ENCODE results near the gene HIBCH. TPM values are rescaled to one million over a fixed set of nuclear protein-coding genes. Genes with fewer than 3 reads are reported as not detected.
A peak's percentile ranks its signal among the peaks of the same experiment; 100 is the strongest.

HIBCH gene
- total and polyA plus RNA-seq, 9 of the 15 experiments (the other 6 are each of a cell fraction or from before 2014, with no cell fraction given): 17.0 to 65.4 (median 28.3) TPM

DNA sequence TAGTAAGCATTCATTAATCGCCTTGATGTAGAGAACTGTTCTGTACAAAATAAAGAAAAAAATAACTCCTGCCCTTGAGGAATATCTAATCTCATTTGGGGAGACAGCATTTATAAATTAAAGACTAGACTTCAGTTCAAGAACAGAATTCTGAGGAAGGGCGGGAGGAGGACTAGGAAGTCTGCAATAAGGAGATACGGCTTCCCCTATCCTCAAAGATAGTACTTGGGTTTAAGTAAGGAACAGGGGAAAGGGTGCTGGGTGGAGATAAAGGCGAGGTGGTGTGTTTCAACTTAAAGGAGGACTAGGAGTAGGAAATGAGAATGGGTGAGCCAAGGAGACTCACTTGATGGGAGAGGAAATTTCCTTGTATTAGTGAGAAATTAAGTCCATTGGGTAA, 135.2 kb downstream of the HIBCH start (continued):
- TF ChIP-seq, protein P1, sequence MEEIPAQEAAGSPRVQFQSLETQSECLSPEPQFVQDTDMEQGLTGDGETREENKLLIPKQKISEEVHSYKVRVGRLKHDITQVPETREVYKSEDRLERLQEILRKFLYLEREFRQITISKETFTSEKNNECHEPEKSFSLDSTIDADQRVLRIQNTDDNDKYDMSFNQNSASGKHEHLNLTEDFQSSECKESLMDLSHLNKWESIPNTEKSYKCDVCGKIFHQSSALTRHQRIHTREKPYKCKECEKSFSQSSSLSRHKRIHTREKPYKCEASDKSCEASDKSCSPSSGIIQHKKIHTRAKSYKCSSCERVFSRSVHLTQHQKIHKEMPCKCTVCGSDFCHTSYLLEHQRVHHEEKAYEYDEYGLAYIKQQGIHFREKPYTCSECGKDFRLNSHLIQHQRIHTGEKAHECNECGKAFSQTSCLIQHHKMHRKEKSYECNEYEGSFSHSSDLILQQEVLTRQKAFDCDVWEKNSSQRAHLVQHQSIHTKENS (CRISPR knock-in tag; IDR thresholded peaks at IDR 0.05): no peak
- TF ChIP-seq, protein P2, sequence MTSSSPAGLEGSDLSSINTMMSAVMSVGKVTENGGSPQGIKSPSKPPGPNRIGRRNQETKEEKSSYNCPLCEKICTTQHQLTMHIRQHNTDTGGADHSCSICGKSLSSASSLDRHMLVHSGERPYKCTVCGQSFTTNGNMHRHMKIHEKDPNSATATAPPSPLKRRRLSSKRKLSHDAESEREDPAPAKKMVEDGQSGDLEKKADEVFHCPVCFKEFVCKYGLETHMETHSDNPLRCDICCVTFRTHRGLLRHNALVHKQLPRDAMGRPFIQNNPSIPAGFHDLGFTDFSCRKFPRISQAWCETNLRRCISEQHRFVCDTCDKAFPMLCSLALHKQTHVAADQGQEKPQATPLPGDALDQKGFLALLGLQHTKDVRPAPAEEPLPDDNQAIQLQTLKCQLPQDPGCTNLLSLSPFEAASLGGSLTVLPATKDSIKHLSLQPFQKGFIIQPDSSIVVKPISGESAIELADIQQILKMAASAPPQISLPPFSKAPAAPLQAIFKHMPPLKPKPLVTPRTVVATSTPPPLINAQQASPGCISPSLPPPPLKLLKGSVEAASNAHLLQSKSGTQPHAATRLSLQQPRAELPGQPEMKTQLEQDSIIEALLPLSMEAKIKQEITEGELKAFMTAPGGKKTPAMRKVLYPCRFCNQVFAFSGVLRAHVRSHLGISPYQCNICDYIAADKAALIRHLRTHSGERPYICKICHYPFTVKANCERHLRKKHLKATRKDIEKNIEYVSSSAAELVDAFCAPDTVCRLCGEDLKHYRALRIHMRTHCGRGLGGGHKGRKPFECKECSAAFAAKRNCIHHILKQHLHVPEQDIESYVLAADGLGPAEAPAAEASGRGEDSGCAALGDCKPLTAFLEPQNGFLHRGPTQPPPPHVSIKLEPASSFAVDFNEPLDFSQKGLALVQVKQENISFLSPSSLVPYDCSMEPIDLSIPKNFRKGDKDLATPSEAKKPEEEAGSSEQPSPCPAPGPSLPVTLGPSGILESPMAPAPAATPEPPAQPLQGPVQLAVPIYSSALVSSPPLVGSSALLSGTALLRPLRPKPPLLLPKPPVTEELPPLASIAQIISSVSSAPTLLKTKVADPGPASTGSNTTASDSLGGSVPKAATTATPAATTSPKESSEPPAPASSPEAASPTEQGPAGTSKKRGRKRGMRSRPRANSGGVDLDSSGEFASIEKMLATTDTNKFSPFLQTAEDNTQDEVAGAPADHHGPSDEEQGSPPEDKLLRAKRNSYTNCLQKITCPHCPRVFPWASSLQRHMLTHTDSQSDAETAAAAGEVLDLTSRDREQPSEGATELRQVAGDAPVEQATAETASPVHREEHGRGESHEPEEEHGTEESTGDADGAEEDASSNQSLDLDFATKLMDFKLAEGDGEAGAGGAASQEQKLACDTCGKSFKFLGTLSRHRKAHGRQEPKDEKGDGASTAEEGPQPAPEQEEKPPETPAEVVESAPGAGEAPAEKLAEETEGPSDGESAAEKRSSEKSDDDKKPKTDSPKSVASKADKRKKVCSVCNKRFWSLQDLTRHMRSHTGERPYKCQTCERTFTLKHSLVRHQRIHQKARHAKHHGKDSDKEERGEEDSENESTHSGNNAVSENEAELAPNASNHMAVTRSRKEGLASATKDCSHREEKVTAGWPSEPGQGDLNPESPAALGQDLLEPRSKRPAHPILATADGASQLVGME (CRISPR knock-in tag; IDR thresholded peaks at IDR 0.05): no peak
- TF ChIP-seq YY1 (IDR thresholded peaks at IDR 0.05; ENCODE audit: borderline replicate concordance in 1 of 3, control insufficient read depth in 1 of 3, extremely low read depth in 1 of 3, insufficient read depth in 3 of 3, insufficient read length in 1 of 3, insufficient replicate concordance in 2 of 3, low read depth in 1 of 3, low read length in 2 of 3) (no peak), YBX1 (IDR thresholded peaks at IDR 0.05) (no peak), SUPT5H (IDR thresholded peaks at IDR 0.05) (peak; percentile 41), ESRRB (CRISPR knock-in tag; IDR thresholded peaks at IDR 0.05; ENCODE audit: borderline replicate concordance) (no peak), ZNF24 (IDR thresholded peaks at IDR 0.05) (no peak), SREBF1 (IDR thresholded peaks at IDR 0.05; ENCODE audit: borderline replicate concordance, low read depth, low read length) (no peak)
- TF ChIP-seq, protein P3, sequence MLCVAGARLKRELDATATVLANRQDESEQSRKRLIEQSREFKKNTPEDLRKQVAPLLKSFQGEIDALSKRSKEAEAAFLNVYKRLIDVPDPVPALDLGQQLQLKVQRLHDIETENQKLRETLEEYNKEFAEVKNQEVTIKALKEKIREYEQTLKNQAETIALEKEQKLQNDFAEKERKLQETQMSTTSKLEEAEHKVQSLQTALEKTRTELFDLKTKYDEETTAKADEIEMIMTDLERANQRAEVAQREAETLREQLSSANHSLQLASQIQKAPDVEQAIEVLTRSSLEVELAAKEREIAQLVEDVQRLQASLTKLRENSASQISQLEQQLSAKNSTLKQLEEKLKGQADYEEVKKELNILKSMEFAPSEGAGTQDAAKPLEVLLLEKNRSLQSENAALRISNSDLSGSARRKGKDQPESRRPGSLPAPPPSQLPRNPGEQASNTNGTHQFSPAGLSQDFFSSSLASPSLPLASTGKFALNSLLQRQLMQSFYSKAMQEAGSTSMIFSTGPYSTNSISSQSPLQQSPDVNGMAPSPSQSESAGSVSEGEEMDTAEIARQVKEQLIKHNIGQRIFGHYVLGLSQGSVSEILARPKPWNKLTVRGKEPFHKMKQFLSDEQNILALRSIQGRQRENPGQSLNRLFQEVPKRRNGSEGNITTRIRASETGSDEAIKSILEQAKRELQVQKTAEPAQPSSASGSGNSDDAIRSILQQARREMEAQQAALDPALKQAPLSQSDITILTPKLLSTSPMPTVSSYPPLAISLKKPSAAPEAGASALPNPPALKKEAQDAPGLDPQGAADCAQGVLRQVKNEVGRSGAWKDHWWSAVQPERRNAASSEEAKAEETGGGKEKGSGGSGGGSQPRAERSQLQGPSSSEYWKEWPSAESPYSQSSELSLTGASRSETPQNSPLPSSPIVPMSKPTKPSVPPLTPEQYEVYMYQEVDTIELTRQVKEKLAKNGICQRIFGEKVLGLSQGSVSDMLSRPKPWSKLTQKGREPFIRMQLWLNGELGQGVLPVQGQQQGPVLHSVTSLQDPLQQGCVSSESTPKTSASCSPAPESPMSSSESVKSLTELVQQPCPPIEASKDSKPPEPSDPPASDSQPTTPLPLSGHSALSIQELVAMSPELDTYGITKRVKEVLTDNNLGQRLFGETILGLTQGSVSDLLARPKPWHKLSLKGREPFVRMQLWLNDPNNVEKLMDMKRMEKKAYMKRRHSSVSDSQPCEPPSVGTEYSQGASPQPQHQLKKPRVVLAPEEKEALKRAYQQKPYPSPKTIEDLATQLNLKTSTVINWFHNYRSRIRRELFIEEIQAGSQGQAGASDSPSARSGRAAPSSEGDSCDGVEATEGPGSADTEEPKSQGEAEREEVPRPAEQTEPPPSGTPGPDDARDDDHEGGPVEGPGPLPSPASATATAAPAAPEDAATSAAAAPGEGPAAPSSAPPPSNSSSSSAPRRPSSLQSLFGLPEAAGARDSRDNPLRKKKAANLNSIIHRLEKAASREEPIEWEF (CRISPR knock-in tag; IDR thresholded peaks at IDR 0.05): no peak; the same call in 1 of the 2 replicates
- TF ChIP-seq, protein P4, sequence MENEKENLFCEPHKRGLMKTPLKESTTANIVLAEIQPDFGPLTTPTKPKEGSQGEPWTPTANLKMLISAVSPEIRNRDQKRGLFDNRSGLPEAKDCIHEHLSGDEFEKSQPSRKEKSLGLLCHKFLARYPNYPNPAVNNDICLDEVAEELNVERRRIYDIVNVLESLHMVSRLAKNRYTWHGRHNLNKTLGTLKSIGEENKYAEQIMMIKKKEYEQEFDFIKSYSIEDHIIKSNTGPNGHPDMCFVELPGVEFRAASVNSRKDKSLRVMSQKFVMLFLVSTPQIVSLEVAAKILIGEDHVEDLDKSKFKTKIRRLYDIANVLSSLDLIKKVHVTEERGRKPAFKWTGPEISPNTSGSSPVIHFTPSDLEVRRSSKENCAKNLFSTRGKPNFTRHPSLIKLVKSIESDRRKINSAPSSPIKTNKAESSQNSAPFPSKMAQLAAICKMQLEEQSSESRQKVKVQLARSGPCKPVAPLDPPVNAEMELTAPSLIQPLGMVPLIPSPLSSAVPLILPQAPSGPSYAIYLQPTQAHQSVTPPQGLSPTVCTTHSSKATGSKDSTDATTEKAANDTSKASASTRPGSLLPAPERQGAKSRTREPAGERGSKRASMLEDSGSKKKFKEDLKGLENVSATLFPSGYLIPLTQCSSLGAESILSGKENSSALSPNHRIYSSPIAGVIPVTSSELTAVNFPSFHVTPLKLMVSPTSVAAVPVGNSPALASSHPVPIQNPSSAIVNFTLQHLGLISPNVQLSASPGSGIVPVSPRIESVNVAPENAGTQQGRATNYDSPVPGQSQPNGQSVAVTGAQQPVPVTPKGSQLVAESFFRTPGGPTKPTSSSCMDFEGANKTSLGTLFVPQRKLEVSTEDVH (IDR thresholded peaks at IDR 0.05; ENCODE audit: low read depth, partially characterized antibody): no peak

Measured in K562 (cell line).